Measurements from ENCODE around the gene EIF6. TPM values are rescaled to one million over a fixed set of nuclear protein-coding genes. Genes with fewer than 3 reads are reported as not detected.

The EIF6 gene
- total RNA-seq, 1 experiment from 2014 or later = 420 TPM

GRCh38 chr20:35291654-35292503, 7.3 kb upstream of the EIF6 start, which contains the start of gene FAM83C:
Gene FAM83C (minus strand): TSS chr20:35292425. CDS start chr20:35292304, 121 bp downstream.
- no peaks in the 10 kb centered on the region for H3K9me3 Mint-ChIP-seq (ENCODE audit: unreplicated experiment)
- CTCF ChIA-PET = interaction anchor here (0.6 kb wide), 1 partner anchor 144 kb away, joined by 3 read pairs; no protein-coding TSS in a partner anchor

GRCh38 chr20:35290887-35291417, 6.4 kb upstream of the EIF6 start:
- no peak for DNase-seq
- Mint-ChIP-seq H3K27me3 (ENCODE audit: insufficient read depth, unreplicated experiment) (no peaks in the 10 kb centered on the region), H3K4me1 (ENCODE audit: low read depth, unreplicated experiment) (peaks cover 20% of the 10 kb centered on the region), H3K27ac (ENCODE audit: unreplicated experiment) (no peak overlapping the region), H3K36me3 (ENCODE audit: insufficient read depth, unreplicated experiment) (no peaks in the 10 kb centered on the region), H3K4me3 (ENCODE audit: unreplicated experiment) (no peak overlapping the region), H3K9me3 (ENCODE audit: unreplicated experiment) (no peaks in the 10 kb centered on the region)
- no peak overlapping the region for H3K4me3 ChIP-seq (ENCODE audit: low read depth, low read length)
- H3K36me3 ChIP-seq (ENCODE audit: control insufficient read depth, insufficient read depth, low read length) = no peaks in the 10 kb centered on the region
- no peaks in the 10 kb centered on the region for H3K27me3 ChIP-seq (replicated peaks; ENCODE audit: control insufficient read depth, insufficient read depth, low read length)
- CTCF ChIA-PET = interaction anchor here (1.1 to 2.7 kb wide), 3 partner anchors 16 to 146 kb away, joined by 3 to 9 read pairs (median 5); no protein-coding TSS in a partner anchor
- no peaks in the 10 kb centered on the region for H3K9me3 ChIP-seq
- intact Hi-C loops (cut with micrococcal nuclease; ENCODE audit: unreplicated experiment) = no loop called here
- POLR2A ChIA-PET = interaction anchor here (0.6 kb wide), 1 partner anchor 13 kb away, joined by 4 read pairs; no protein-coding TSS in a partner anchor
- BruUV-seq (replicated peaks) = no TSS peak
- H3K4me1 ChIP-seq = peaks cover 26% of the 10 kb centered on the region
- no peak for TF ChIP-seq CTCF (IDR thresholded peaks at IDR 0.05; ENCODE audit: insufficient read depth in 1 of 2, low read depth in 1 of 2, low read length in 1 of 2, severe bottlenecking in 1 of 2, unreplicated experiment in 1 of 2)

More at GRCh38 chr20:35291654-35292503, 7.3 kb upstream of the EIF6 start, which contains the start of gene FAM83C:
- Histone ChIP-seq H3K4me3 (ENCODE audit: low read depth, low read length) (no peak within 1 kb of the TSS), H3K27me3 (replicated peaks; ENCODE audit: control insufficient read depth, insufficient read depth, low read length) (no peaks in the 10 kb centered on the region), H3K4me1 (peaks cover 17% of the 10 kb centered on the region), H3K36me3 (ENCODE audit: control insufficient read depth, insufficient read depth, low read length) (no peaks in the 10 kb centered on the region), H3K9me3 (no peaks in the 10 kb centered on the region)
- Mint-ChIP-seq H3K36me3 (ENCODE audit: insufficient read depth, unreplicated experiment) (no peaks in the 10 kb centered on the region), H3K4me1 (ENCODE audit: low read depth, unreplicated experiment) (peaks cover 17% of the 10 kb centered on the region), H3K4me3 (ENCODE audit: unreplicated experiment) (no peak within 1 kb of the TSS), H3K27me3 (ENCODE audit: insufficient read depth, unreplicated experiment) (no peaks in the 10 kb centered on the region), H3K27ac (ENCODE audit: unreplicated experiment) (no peak within 1 kb of the TSS)
- intact Hi-C loops (cut with micrococcal nuclease; ENCODE audit: unreplicated experiment) = no loop called here
- no TSS peak for BruUV-seq (replicated peaks)
- DNase-seq = no peak
- POLR2A ChIA-PET = no interaction called here
- TF ChIP-seq CTCF (IDR thresholded peaks at IDR 0.05; ENCODE audit: insufficient read depth in 1 of 2, low read depth in 1 of 2, low read length in 1 of 2, severe bottlenecking in 1 of 2, unreplicated experiment in 1 of 2) = no peak

- no peaks in the 10 kb centered on the region for H3K27me3 ChIP-seq (replicated peaks; ENCODE audit: control insufficient read depth, insufficient read depth, low read length)
- H3K4me3 Mint-ChIP-seq (ENCODE audit: unreplicated experiment) = no peak overlapping the region
- no peaks in the 10 kb centered on the region for H3K9me3 Mint-ChIP-seq (ENCODE audit: unreplicated experiment)
- H3K36me3 Mint-ChIP-seq (ENCODE audit: insufficient read depth, unreplicated experiment) = no peaks in the 10 kb centered on the region
- POLR2A ChIA-PET = no interaction called here
- CTCF ChIA-PET = interaction anchor here (0.6 to 2.7 kb wide), 5 partner anchors 16 to 727 kb away, joined by 3 to 9 read pairs (median 4); no protein-coding TSS in a partner anchor
- H3K9me3 ChIP-seq = no peaks in the 10 kb centered on the region
- intact Hi-C loops (cut with micrococcal nuclease; ENCODE audit: unreplicated experiment) = no loop called here
- no peak overlapping the region for H3K4me3 ChIP-seq (ENCODE audit: low read depth, low read length)
- TF ChIP-seq CTCF (IDR thresholded peaks at IDR 0.05; ENCODE audit: insufficient read depth in 1 of 2, low read depth in 1 of 2, low read length in 1 of 2, severe bottlenecking in 1 of 2, unreplicated experiment in 1 of 2) = no peak
- no peak overlapping the region for H3K27ac Mint-ChIP-seq (ENCODE audit: unreplicated experiment)
- H3K36me3 ChIP-seq (ENCODE audit: control insufficient read depth, insufficient read depth, low read length) = no peaks in the 10 kb centered on the region
- H3K4me1 Mint-ChIP-seq (ENCODE audit: low read depth, unreplicated experiment) = peaks cover 24% of the 10 kb centered on the region
- BruUV-seq (replicated peaks) = no TSS peak
- DNase-seq = no peak
- no peaks in the 10 kb centered on the region for H3K27me3 Mint-ChIP-seq (ENCODE audit: insufficient read depth, unreplicated experiment)
- peaks cover 33% of the 10 kb centered on the region for H3K4me1 ChIP-seq
Observed at GRCh38 chr20:35290186-35290886, 5.8 kb upstream of the EIF6 start.

Measured in Caco-2 (cell line).